Neural cell (in vitro differentiated cells): ENCODE measurements around the gene AGXT. TPM values are rescaled to one million over a fixed set of nuclear protein-coding genes. Genes with fewer than 3 reads are reported as not detected.

ENCODE experiments used
- H2AFZ ChIP-seq: fragments of 200-600, 300-800 bp; sonication (generic), shearing (Covaris generic); 2 replicates; pipeline ENCODE4 v1.6.0; 2014; ENCODE audit warnings: low read depth, mild to moderate bottlenecking, antibody characterized with exemption, low read length, moderate library complexity
- H3F3A ChIP-seq: fragments of 200-600 bp; shearing (Covaris generic); 2 replicates; pipeline ENCODE4 v1.6.1; 2016; ENCODE audit warnings: mild to moderate bottlenecking, moderate library complexity, mixed read lengths, antibody characterized with exemption, low read length; ENCODE audit not compliant: insufficient read depth, poor library complexity, severe bottlenecking
- H3K27ac ChIP-seq: fragments of 200-600, 300-800 bp; sonication (generic), shearing (Covaris generic); 2 replicates; pipeline ENCODE4 v1.5.1; 2014; ENCODE audit warnings: mild to moderate bottlenecking, low read length, moderate library complexity
- H3K27me3 ChIP-seq: fragments of 300-800, 200-600 bp; sonication (generic), shearing (Covaris generic); 2 replicates; pipeline ENCODE4 v1.6.0; 2014; ENCODE audit warnings: mild to moderate bottlenecking, low read depth, low read length, moderate library complexity; ENCODE audit not compliant: insufficient read depth
- H3K36me3 ChIP-seq: fragments of 300-800, 200-600 bp; sonication (generic), shearing (Covaris generic); 2 replicates; pipeline ENCODE4 v1.5.1; 2014; ENCODE audit warnings: mild to moderate bottlenecking, antibody characterized with exemption, low read length, moderate library complexity; ENCODE audit not compliant: insufficient read depth
- H3K4me2 ChIP-seq: fragments of 300-800, 200-600 bp; sonication (generic), shearing (Covaris generic); 2 replicates; pipeline ENCODE4 v1.6.0; 2014; ENCODE audit warnings: mild to moderate bottlenecking, low read length
- H3K4me3 ChIP-seq: fragments of 300-800, 200-600 bp; sonication (generic), shearing (Covaris generic); 2 replicates; pipeline ENCODE4 v1.5.1; 2014; ENCODE audit warnings: mild to moderate bottlenecking, low read length, moderate library complexity
- H3K79me2 ChIP-seq: fragments of 200-600 bp; shearing (Covaris generic); replicated peaks from 2 replicates; pipeline ENCODE4 v1.6.0; 2014; ENCODE audit warnings: mild to moderate bottlenecking, low read length, moderate library complexity; ENCODE audit not compliant: insufficient read depth
- H3K9ac ChIP-seq: fragments of 300-800, 200-600 bp; sonication (generic), shearing (Covaris generic); 2 replicates; pipeline ENCODE4 v1.6.1; 2016; ENCODE audit warnings: mild to moderate bottlenecking, low read length, mixed read lengths
- H3K9me2 ChIP-seq: fragments of 200-600 bp; shearing (Covaris generic); 2 replicates; pipeline ENCODE4 v1.6.1; 2016; ENCODE audit warnings: mild to moderate bottlenecking, low read length, mixed read lengths; ENCODE audit not compliant: insufficient read depth
- H3K9me3 ChIP-seq: fragments of 200-600, 300-800 bp; sonication (generic), shearing (Covaris generic); 2 replicates; pipeline ENCODE4 v1.6.1; 2016; ENCODE audit warnings: mild to moderate bottlenecking, mixed run types, low read length, moderate library complexity, mixed read lengths
- H4K20me1 ChIP-seq: fragments of 200-600 bp; shearing (Covaris generic); 2 replicates; pipeline ENCODE4 v1.6.1; 2016; ENCODE audit warnings: mild to moderate bottlenecking, mixed run types; ENCODE audit not compliant: insufficient read depth
- EP300 ChIP-seq: fragments of 450-650 bp; conservative IDR thresholded peaks from 2 replicates; pipeline ENCODE4 v1.6.1; 2014; ENCODE audit warnings: antibody characterized with exemption, mild to moderate bottlenecking, moderate library complexity; ENCODE audit not compliant: poor library complexity, severe bottlenecking
- EZH2 ChIP-seq: fragments of 200-600, 300-800 bp; shearing (Covaris generic), sonication (generic); IDR thresholded peaks from 2 replicates; pipeline ENCODE4 v1.6.1; 2014; ENCODE audit warnings: antibody characterized with exemption, low read length, borderline replicate concordance, mild to moderate bottlenecking; ENCODE audit not compliant: insufficient read depth, poor library complexity, severe bottlenecking
- MXI1 ChIP-seq: fragments of 450-650 bp; conservative IDR thresholded peaks from 2 replicates; pipeline ENCODE4 v1.6.1; 2014; ENCODE audit warnings: antibody characterized with exemption, mild to moderate bottlenecking; ENCODE audit not compliant: poor library complexity, severe bottlenecking
- POLR2AphosphoS5 ChIP-seq: IDR thresholded peaks from 2 replicates; pipeline ENCODE4 v1.6.1; 2012
- RAD21 ChIP-seq: fragments of 450-650 bp; conservative IDR thresholded peaks from 2 replicates; pipeline ENCODE4 v1.6.1; 2014; ENCODE audit warnings: antibody characterized with exemption, mild to moderate bottlenecking, moderate library complexity
- SMC3 ChIP-seq: fragments of 450-650 bp; conservative IDR thresholded peaks from 2 replicates; pipeline ENCODE4 v1.6.1; 2014; ENCODE audit warnings: antibody characterized with exemption, mild to moderate bottlenecking, moderate library complexity; ENCODE audit not compliant: poor library complexity
- TAF1 ChIP-seq: IDR thresholded peaks from 2 replicates; pipeline ENCODE4 v1.6.1; 2012; ENCODE audit warnings: low read depth
- polyA plus RNA-seq: library from polyadenylated mRNA; depleted of rRNA; stranded (reverse); fragments of >200 nt; gene quantifications from 2 replicates; pipeline ENCODE4 v1.2.3, GENCODE V29; 2014
- TF ChIP-seq, protein P1 (sequence below): fragments of 450-650 bp; IDR thresholded peaks from 2 replicates; pipeline ENCODE4 v1.5.1; 2014; ENCODE audit warnings: antibody characterized with exemption, mild to moderate bottlenecking, moderate library complexity; ENCODE audit not compliant: poor library complexity, severe bottlenecking
- TF ChIP-seq, protein P2 (sequence below): IDR thresholded peaks from 2 replicates; pipeline ENCODE4 v1.6.1; 2012; ENCODE audit warnings: borderline replicate concordance

The AGXT gene
- polyA plus RNA-seq, 1 donor from 2014 or later = not detected

DNA sequence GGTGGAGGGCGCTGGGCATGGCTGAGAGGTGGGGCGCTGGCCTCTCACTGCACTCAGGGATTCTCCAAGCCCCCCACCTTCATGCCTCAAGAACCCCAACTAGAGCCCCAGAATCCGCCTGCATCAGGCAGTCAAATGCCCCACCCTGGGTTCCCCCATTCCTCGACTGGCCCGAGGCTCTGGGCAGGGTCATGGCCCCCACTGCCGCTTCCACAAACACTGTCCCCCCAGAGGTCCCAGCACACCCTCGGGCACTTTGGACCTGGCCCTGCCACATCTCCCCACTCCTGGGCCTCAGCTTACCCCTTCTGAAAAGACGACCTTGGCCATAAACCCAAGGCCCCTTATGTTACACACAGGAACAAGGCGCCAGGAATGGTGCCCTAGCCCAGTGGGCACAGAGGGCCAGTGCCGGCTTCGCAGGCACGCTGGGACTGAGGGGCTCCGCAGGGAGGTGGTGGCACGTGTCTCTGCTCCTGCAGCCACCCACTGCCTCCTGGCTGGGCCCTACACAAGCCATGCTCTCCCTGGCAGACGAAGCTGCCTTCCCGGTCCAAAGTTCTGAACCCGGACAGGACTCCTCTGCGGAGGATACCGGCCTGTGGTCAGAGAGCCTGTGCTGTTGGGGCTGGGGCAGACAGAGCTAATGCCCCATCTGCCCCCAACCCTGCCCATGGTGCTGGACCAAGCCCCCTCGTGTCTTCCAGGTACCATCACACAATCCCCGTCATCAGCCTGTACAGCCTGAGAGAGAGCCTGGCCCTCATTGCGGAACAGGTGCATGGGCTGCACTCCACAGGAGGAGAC is 6.8 kb downstream of the AGXT start:
- H4K20me1 ChIP-seq = no peaks in the 10 kb centered on the region
- no peaks in the 10 kb centered on the region for H3K9me3 ChIP-seq
- H3K79me2 ChIP-seq = no peaks in the 10 kb centered on the region
- TF ChIP-seq TAF1 (no peak), POLR2AphosphoS5 (no peak), SMC3 (no peak), EZH2 (no peak), MXI1 (no peak), RAD21 (no peak), EP300 (no peak)
- TF ChIP-seq, protein P1, sequence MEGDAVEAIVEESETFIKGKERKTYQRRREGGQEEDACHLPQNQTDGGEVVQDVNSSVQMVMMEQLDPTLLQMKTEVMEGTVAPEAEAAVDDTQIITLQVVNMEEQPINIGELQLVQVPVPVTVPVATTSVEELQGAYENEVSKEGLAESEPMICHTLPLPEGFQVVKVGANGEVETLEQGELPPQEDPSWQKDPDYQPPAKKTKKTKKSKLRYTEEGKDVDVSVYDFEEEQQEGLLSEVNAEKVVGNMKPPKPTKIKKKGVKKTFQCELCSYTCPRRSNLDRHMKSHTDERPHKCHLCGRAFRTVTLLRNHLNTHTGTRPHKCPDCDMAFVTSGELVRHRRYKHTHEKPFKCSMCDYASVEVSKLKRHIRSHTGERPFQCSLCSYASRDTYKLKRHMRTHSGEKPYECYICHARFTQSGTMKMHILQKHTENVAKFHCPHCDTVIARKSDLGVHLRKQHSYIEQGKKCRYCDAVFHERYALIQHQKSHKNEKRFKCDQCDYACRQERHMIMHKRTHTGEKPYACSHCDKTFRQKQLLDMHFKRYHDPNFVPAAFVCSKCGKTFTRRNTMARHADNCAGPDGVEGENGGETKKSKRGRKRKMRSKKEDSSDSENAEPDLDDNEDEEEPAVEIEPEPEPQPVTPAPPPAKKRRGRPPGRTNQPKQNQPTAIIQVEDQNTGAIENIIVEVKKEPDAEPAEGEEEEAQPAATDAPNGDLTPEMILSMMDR = no peak
- TF ChIP-seq, protein P2, sequence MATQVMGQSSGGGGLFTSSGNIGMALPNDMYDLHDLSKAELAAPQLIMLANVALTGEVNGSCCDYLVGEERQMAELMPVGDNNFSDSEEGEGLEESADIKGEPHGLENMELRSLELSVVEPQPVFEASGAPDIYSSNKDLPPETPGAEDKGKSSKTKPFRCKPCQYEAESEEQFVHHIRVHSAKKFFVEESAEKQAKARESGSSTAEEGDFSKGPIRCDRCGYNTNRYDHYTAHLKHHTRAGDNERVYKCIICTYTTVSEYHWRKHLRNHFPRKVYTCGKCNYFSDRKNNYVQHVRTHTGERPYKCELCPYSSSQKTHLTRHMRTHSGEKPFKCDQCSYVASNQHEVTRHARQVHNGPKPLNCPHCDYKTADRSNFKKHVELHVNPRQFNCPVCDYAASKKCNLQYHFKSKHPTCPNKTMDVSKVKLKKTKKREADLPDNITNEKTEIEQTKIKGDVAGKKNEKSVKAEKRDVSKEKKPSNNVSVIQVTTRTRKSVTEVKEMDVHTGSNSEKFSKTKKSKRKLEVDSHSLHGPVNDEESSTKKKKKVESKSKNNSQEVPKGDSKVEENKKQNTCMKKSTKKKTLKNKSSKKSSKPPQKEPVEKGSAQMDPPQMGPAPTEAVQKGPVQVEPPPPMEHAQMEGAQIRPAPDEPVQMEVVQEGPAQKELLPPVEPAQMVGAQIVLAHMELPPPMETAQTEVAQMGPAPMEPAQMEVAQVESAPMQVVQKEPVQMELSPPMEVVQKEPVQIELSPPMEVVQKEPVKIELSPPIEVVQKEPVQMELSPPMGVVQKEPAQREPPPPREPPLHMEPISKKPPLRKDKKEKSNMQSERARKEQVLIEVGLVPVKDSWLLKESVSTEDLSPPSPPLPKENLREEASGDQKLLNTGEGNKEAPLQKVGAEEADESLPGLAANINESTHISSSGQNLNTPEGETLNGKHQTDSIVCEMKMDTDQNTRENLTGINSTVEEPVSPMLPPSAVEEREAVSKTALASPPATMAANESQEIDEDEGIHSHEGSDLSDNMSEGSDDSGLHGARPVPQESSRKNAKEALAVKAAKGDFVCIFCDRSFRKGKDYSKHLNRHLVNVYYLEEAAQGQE = no peak
- no peaks in the 10 kb centered on the region for H3K36me3 ChIP-seq
- H3K9ac ChIP-seq = no peak overlapping the region
- H3K27me3 ChIP-seq = no peaks in the 10 kb centered on the region
- no peak overlapping the region for H2AFZ ChIP-seq
- H3K27ac ChIP-seq = no peak overlapping the region
- no peaks in the 10 kb centered on the region for H3K9me2 ChIP-seq
- no peaks in the 10 kb centered on the region for H3F3A ChIP-seq
- no peak overlapping the region for H3K4me3 ChIP-seq
- H3K4me2 ChIP-seq = no peak overlapping the region

DNA sequence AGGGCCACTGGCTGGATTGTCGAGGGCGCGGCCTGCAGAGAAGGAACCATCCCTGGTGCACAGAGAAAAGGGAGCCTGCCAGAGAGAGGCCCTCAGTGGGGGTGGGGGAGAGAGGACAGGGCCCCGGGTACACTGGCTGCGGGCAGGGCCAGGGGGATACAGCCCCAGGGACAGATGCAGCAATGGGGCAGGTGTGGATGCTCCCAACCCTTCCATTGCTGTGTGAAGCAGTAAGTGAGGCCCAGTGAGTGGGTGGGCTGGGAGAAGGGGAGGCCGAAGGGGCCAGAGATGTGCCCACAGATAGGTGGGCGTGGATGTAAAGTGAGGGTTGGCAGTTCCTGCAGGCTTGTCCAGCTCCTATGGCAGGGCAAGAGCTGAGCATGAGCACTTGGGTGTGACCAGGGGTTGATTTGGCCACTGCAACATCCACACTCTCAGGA is 7.4 kb downstream of the AGXT start:
- no peak overlapping the region for H3K27ac ChIP-seq
- TF ChIP-seq POLR2AphosphoS5 (no peak), RAD21 (no peak), SMC3 (no peak), EP300 (no peak), EZH2 (no peak), TAF1 (no peak), MXI1 (no peak)
- TF ChIP-seq, protein P2 = no peak
- TF ChIP-seq, protein P1 = no peak
- no peaks in the 10 kb centered on the region for H3K79me2 ChIP-seq
- H3K36me3 ChIP-seq = no peaks in the 10 kb centered on the region
- no peaks in the 10 kb centered on the region for H3F3A ChIP-seq
- H3K27me3 ChIP-seq = no peaks in the 10 kb centered on the region
- H2AFZ ChIP-seq = no peak overlapping the region
- no peak overlapping the region for H3K4me3 ChIP-seq
- no peak overlapping the region for H3K9ac ChIP-seq
- H3K9me3 ChIP-seq = no peaks in the 10 kb centered on the region
- H3K4me2 ChIP-seq = no peak overlapping the region
- H3K9me2 ChIP-seq = no peaks in the 10 kb centered on the region
- H4K20me1 ChIP-seq = no peaks in the 10 kb centered on the region
